ENCODE results near the gene ATG5.
"Not testable (repeated sequence)": the region's sequence is repeated elsewhere in the genome, so short reads cannot be mapped to it uniquely, and the experiment has no call there.

Gene ATG5

GRCh38 chr6:106309766-106310373, 15.7 kb downstream of the ATG5 start:
- peak; percentile 68 for DNase-seq (ENCODE audit: low spot score)

GRCh38 chr6:106308985-106309384, 16.6 kb downstream of the ATG5 start:
- no peak for DNase-seq (ENCODE audit: low spot score)

- no peak for DNase-seq (ENCODE audit: low spot score)
Observed at GRCh38 chr6:106305740-106306139, 19.8 kb downstream of the ATG5 start.

GRCh38 chr6:106300944-106301343, 24.6 kb downstream of the ATG5 start:
- DNase-seq (ENCODE audit: low spot score) = peak; percentile 43

- DNase-seq (ENCODE audit: low spot score) = no peak
Observed at GRCh38 chr6:106300020-106300780, 25.4 kb downstream of the ATG5 start.

GRCh38 chr6:106293116-106293515, 32.4 kb downstream of the ATG5 start:
- no peak for DNase-seq (ENCODE audit: low spot score)

- no peak for DNase-seq (ENCODE audit: low spot score)
Observed at GRCh38 chr6:106290954-106291353, 34.6 kb downstream of the ATG5 start.

- DNase-seq (ENCODE audit: low spot score) = no peak
Observed at GRCh38 chr6:106290032-106290431, 35.5 kb downstream of the ATG5 start.

- no peak for DNase-seq (ENCODE audit: low spot score)
Observed at GRCh38 chr6:106287215-106287614, 38.3 kb downstream of the ATG5 start.

GRCh38 chr6:106286746-106287145, 38.8 kb downstream of the ATG5 start:
- DNase-seq (ENCODE audit: low spot score) = no peak

GRCh38 chr6:106283481-106283880, 42.1 kb downstream of the ATG5 start:
- peak; percentile 46 for DNase-seq (ENCODE audit: low spot score)

- no peak for DNase-seq (ENCODE audit: low spot score)
Observed at GRCh38 chr6:106281661-106282060, 43.9 kb downstream of the ATG5 start.

GRCh38 chr6:106281088-106281487, 44.5 kb downstream of the ATG5 start:
- no peak for DNase-seq (ENCODE audit: low spot score)

GRCh38 chr6:106279179-106279578, 46.4 kb downstream of the ATG5 start:
- DNase-seq (ENCODE audit: low spot score) = peak; percentile 62

GRCh38 chr6:106275692-106276091, 49.9 kb downstream of the ATG5 start:
- peak; percentile 27 for DNase-seq (ENCODE audit: low spot score)

- DNase-seq (ENCODE audit: low spot score) = no peak
Observed at GRCh38 chr6:106273087-106273486, 52.5 kb downstream of the ATG5 start.

GRCh38 chr6:106272287-106272686, 53.3 kb downstream of the ATG5 start:
- no peak for DNase-seq (ENCODE audit: low spot score)

GRCh38 chr6:106270414-106270813, 55.1 kb downstream of the ATG5 start:
- DNase-seq (ENCODE audit: low spot score) = no peak

GRCh38 chr6:106269268-106269919, 56.2 kb downstream of the ATG5 start:
- not testable (repeated sequence) for DNase-seq (ENCODE audit: low spot score)

GRCh38 chr6:106268500-106268899, 57.1 kb downstream of the ATG5 start:
- not testable (repeated sequence) for DNase-seq (ENCODE audit: low spot score)

GRCh38 chr6:106264433-106264832, 61.1 kb downstream of the ATG5 start:
- DNase-seq (ENCODE audit: low spot score) = not testable (repeated sequence)

- not testable (repeated sequence) for DNase-seq (ENCODE audit: low spot score)
Observed at GRCh38 chr6:106259748-106260147, 65.8 kb downstream of the ATG5 start.

- DNase-seq (ENCODE audit: low spot score) = no peak
Observed at GRCh38 chr6:106258726-106259125, 66.8 kb downstream of the ATG5 start.

Measured in kidney tubule cell (primary cell).